GM21786 (cell line): Measurements from ENCODE around the gene CFDP1.

Source experiments
- ATAC-seq: cut with Tn5 transposase; IDR thresholded peaks from one replicate; pipeline ENCODE4 v1.9.1; 2021; ENCODE audit not compliant: unreplicated experiment

Gene CFDP1

GRCh38 chr16:75256696-75257343, 176.5 kb downstream of the CFDP1 start:
- no peak for ATAC-seq

- ATAC-seq: no peak
These were observed 177.2 kb downstream of the CFDP1 start for GRCh38 chr16:75256059-75256571.

GRCh38 chr16:75254359-75254837, 178.9 kb downstream of the CFDP1 start:
- ATAC-seq: no peak

- no peak for ATAC-seq
These were observed 180.1 kb downstream of the CFDP1 start for GRCh38 chr16:75252946-75253911.

- ATAC-seq: no peak
These were observed 181.0 kb downstream of the CFDP1 start for GRCh38 chr16:75252049-75252864.

- peak; percentile 63 for ATAC-seq
These were observed 181.8 kb downstream of the CFDP1 start, which contains the start of gene BCAR1 for GRCh38 chr16:75251280-75252048. BCAR1 (minus strand) TSS chr16:75251624; CDS start chr16:75251482, 142 bp downstream.

GRCh38 chr16:75250809-75251279, 182.5 kb downstream of the CFDP1 start:
- peak; percentile 33 for ATAC-seq

- no peak for ATAC-seq
These were observed 183.1 kb downstream of the CFDP1 start for GRCh38 chr16:75250089-75250808.

- ATAC-seq: no peak
These were observed 183.9 kb downstream of the CFDP1 start for GRCh38 chr16:75249441-75249840.

- ATAC-seq: no peak
These were observed 184.5 kb downstream of the CFDP1 start for GRCh38 chr16:75248536-75249380.

GRCh38 chr16:75248142-75248535, 185.2 kb downstream of the CFDP1 start:
- ATAC-seq: no peak

- ATAC-seq: no peak
These were observed 186.1 kb downstream of the CFDP1 start for GRCh38 chr16:75247249-75247648.

- ATAC-seq: no peak
These were observed 186.6 kb downstream of the CFDP1 start for GRCh38 chr16:75246504-75247205.

- ATAC-seq: peak; percentile 52
These were observed 188.2 kb downstream of the CFDP1 start for GRCh38 chr16:75244844-75245758.

- no peak for ATAC-seq
These were observed 189.0 kb downstream of the CFDP1 start for GRCh38 chr16:75244225-75244809.
